ENCODE data around the gene ENO1. TPM values are rescaled to one million over a fixed set of nuclear protein-coding genes. Genes with fewer than 3 reads are reported as not detected.

Gene ENO1
- total and polyA plus RNA-seq, 9 of the 15 experiments (the other 6 are each of a cell fraction or from before 2014, with no cell fraction given) = 2,249 to 7,472 (median 2,868) TPM

- Histone ChIP-seq H3K27me3 (ENCODE audit: control insufficient read depth in 2 of 2, insufficient read depth in 2 of 2, low read length in 2 of 2) (no peaks in the 10 kb centered on the region), H3K9ac (ENCODE audit: insufficient read depth in 1 of 2, low read depth in 2 of 2, low read length in 2 of 2) (no peak overlapping the region), H3K27ac (ENCODE audit: extremely low read depth, low read depth, low read length) (no peak overlapping the region; the same call in 2 of the 3 replicates), H3K9me1 (ENCODE audit: control insufficient read depth, insufficient read depth, low read length) (peaks cover 9% of the 10 kb centered on the region), H3K79me2 (ENCODE audit: control insufficient read depth, insufficient read depth, low read length) (peaks cover 76% of the 10 kb centered on the region), H3K9me3 (replicated peaks; ENCODE audit: control insufficient read depth, insufficient read depth, low read depth, low read length) (no peaks in the 10 kb centered on the region), H3K36me3 (ENCODE audit: control insufficient read depth, insufficient read depth, low read length) (peaks cover 100% of the 10 kb centered on the region), H4K20me1 (replicated peaks; ENCODE audit: control insufficient read depth, insufficient read depth, low read length) (peaks cover 79% of the 10 kb centered on the region), H3K4me1 (replicated peaks in 1 of 2; ENCODE audit: control insufficient read depth in 2 of 2, insufficient read depth in 2 of 2, low read length in 2 of 2) (no peaks in the 10 kb centered on the region; a peak in 3 of 5 replicates), H3K4me2 (ENCODE audit: insufficient read depth, low read length) (no peak overlapping the region), H2AFZ (ENCODE audit: low read depth, low read length) (no peak overlapping the region), H3K4me3 (no peak overlapping the region)
- BruUV-seq (replicated peaks) = no TSS peak
- ATAC-seq (no peak; the same call in 2 of the 3 replicates), DNase-seq (ENCODE audit: extremely low read depth in 1 of 4, low spot score in 3 of 4) (no peak), FAIRE-seq (no peak)
- ChIA-PET POLR2A (interaction anchor here (0.5 to 14.9 kb wide), 14 partner anchors 9 to 1969 kb away, joined by 3 to 219 read pairs (median 3); partner anchors contain the start of gene ENO1), CTCF (ENCODE audit: low intra/inter-chr PET ratio) (no interaction called here)
- 95% methylated on average over 11 of the region's 11 CpGs for WGBS (ENCODE audit: insufficient coverage, low coverage, missing lambda C conversion rate)
- intact Hi-C loops (cut with micrococcal nuclease) (no loop called here), in situ Hi-C loops (cut with MboI) (no loop called here)
- TF ChIP-seq BMI1 (IDR thresholded peaks at IDR 0.05; ENCODE audit: low read length) (no peak), SMAD3 (CRISPR knock-in tag; conservative IDR thresholded peaks at IDR 0.05) (no peak), TCF15 (CRISPR knock-in tag; IDR thresholded peaks at IDR 0.05) (no peak), ZNF644 (tag; IDR thresholded peaks at IDR 0.05; ENCODE audit: low read depth) (no peak), ZBTB43 (CRISPR knock-in tag; IDR thresholded peaks at IDR 0.05) (no peak), TCF3 (CRISPR knock-in tag; IDR thresholded peaks at IDR 0.05) (no peak), FOXA1 (IDR thresholded peaks at IDR 0.05; ENCODE audit: borderline replicate concordance) (no peak), ELF1 (tag; IDR thresholded peaks at IDR 0.05) (no peak), CBX1 (IDR thresholded peaks at IDR 0.05; ENCODE audit: low read depth) (no peak), NONO (IDR thresholded peaks at IDR 0.05; ENCODE audit: low read depth in 2 of 2, low read length in 1 of 2) (no peak), ZNF511 (CRISPR knock-in tag; IDR thresholded peaks at IDR 0.05) (no peak), ILK (tag; IDR thresholded peaks at IDR 0.05; ENCODE audit: borderline replicate concordance, low read depth) (no peak), CXXC5 (CRISPR knock-in tag; IDR thresholded peaks at IDR 0.05) (no peak), JUN (IDR thresholded peaks at IDR 0.05; ENCODE audit: borderline replicate concordance, low read depth, low read length) (no peak), JUN (CRISPR knock-in tag; IDR thresholded peaks at IDR 0.05; ENCODE audit: borderline replicate concordance) (no peak), GATAD2A (IDR thresholded peaks at IDR 0.05) (no peak), HOMEZ (CRISPR knock-in tag; IDR thresholded peaks at IDR 0.05) (no peak), DEAF1 (CRISPR knock-in tag; IDR thresholded peaks at IDR 0.05) (no peak)
Observed at GRCh38 chr1:8866792-8867415, 11.6 kb downstream of the ENO1 start.
